HG03432 (cell line): ENCODE results near the gene RALGPS1.

ENCODE experiments used
- ATAC-seq: cut with Tn5 transposase; IDR thresholded peaks from one replicate; pipeline ENCODE4 v1.9.1; 2021; ENCODE audit warnings: mild to moderate bottlenecking, moderate library complexity; ENCODE audit not compliant: unreplicated experiment

Gene RALGPS1

DNA sequence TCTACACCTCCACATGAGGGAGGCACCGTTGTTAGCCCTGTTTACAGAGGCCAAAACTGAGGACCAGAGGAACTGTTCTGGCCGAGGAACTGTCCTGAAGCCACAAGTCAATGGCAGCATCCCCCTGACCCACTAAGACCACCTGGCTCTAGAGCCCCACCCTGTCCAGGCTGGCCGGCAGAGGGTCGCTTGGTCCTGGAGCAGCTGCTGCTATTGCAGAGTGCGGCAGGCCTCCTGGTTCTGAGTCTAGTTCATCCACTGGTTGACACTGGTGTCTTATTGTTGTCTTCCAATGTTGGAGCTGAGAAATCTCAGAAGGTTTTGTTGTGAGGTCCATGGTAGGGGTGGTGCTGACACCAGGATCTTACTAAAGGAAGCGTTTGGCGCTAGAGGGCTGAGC lies 234.4 kb downstream of the RALGPS1 start:
- ATAC-seq: no peak

- no peak for ATAC-seq
Observed at GRCh38 chr9:127149463-127150390, 235.1 kb downstream of the RALGPS1 start.

- no peak for ATAC-seq
Observed at GRCh38 chr9:127153501-127153900, 238.9 kb downstream of the RALGPS1 start.

GRCh38 chr9:127154003-127154389 lies 239.4 kb downstream of the RALGPS1 start:
- no peak for ATAC-seq

- no peak for ATAC-seq
Observed at GRCh38 chr9:127154390-127155191, 240.0 kb downstream of the RALGPS1 start.

DNA sequence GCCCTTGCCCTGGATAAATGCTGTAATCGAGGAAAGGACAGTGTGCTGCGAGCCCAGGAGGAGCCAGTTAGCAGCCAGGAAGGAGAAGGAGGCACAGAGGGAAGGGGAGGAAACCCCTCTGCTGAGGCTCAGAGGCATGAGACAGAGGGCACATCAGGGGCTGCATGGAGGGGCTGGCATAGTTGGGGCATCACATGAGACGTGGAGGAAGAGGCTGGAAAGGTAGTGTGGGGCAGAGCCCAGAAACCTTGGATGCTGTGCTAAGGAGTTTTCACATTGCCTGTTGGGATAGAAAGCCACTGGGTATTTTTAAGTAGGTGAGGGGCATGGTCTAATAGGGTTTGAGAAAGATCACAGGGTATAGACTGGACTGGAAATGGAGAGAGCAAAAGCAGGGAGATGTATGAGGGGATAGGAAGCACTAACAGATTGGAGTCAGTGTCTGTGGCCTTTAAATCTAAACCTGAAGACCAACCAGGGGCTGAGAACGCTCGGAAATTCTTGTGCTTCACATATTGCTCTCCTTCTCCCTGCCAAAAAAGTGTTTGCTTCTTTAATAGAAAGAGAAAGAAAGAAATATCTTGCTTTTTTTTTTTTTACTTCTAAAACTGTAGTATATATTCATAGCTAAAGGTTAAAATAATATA lies 240.9 kb downstream of the RALGPS1 start:
- ATAC-seq: no peak

DNA sequence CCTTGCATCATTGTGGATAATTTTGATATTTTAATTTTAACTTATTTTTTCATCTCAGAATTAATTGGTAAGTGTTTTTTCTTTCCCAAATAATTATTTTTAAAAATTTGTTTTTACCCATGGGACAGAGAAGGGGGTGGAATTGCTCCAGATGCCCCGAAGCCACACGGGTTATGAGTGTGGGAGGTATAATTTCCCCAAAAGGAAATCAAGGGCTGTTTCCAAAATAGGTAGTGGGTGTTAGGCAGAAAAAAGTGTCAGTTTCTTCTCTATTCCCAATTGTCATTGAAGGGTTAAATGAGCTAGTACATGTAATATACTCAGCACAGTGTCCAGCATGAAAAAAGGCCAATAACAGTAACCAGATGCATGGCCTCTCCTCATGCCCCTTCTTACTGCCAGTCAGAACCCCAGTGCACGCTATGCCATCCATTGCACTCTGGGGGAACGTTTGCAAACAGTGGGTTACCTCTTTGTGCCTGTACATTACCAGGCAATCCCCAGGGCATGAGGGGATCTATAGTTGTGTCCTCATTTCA lies 244.3 kb downstream of the RALGPS1 start:
- ATAC-seq: no peak

- ATAC-seq: no peak
Observed at GRCh38 chr9:127159325-127159801, 244.8 kb downstream of the RALGPS1 start.

- no peak for ATAC-seq
Observed at GRCh38 chr9:127159949-127160610, 245.5 kb downstream of the RALGPS1 start.

DNA sequence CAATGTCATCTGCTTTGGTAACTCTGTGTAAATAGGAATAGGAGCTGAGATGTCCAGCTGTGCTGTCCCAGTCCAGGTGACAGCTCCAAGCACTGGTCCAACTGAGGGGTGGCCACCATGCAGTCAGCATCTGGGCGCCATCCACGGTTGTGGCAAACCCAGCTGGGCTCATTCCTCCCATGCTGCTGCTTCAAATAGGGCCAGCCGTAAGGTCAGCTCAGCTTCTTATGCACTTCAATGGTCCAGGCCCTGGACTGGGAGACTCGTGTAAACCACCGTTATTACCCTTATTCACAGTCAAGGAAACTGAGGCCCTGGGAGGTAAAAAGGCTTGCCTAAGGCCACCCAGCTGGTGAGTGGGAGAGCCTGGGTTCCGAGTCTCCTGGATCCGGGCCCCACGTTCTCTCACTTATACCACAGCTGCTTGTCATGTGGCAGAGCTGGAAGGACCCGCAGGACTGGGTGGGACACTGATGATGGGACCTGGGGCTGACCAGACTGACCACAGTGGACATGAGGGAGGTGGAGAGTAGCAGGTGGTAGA lies 246.6 kb downstream of the RALGPS1 start:
- ATAC-seq: no peak

DNA sequence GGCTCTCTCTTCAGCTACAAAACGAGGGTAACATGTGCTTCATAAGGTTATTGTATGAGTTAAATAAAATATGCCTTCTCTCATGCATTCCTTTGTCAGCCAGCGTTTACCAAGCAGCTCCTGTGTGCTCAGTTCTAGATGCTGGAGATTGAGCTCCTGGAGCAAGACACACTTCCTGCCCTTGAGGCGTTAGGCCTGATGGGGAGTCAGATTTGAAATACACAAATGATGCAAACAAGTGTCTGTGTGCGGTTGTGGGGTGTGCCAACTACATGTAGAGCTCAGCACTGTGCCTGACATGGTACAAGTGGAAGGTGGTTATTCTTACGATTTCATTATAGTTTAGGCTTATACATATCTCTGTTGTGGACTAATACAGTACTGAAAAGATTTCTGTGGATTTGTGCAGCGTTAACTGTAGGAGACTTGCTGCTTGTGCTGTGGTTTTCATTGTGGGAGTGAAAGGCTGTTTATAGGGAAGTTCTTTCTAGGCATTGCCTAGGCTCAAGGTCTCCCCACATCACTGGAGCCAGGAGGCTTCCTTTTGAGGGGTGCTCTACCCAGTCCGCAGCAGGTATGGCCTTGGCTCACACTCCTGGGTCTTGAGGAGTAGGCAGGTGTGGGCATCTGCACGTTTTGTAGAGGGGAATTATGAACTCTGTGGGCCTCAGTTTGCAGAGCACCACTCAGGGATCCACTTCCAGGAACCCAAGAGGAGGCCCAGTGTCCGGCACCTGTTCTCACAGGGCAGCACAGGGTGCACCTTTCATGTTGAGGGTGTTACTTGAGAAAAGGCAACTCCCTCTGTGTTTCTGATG lies 247.7 kb downstream of the RALGPS1 start:
- ATAC-seq: no peak

DNA sequence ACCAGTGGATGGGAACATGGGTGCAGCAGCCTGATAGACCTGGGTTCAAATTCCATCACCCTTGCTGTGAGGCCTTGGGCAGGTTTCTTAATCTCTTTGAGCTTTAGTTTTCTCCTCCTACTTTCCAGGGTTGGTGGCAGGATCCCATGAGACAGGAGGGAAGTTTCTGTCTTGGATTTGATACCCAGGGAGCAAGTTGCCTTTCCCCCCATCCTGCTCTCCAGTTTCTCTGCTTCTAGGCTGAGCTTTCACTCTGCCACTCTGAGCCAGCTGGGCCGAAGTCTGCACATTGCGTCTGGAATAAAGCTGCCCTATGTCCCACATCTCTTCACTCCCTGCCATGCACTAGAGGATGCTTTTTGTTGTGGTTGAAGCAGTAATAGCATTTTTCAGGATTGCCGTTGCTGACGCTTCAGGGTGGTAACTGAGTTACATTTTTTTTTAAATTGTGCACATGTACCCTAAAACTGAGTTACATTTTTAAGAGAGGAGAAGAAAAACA lies 248.3 kb downstream of the RALGPS1 start:
- no peak for ATAC-seq

GRCh38 chr9:127163409-127163808 lies 248.8 kb downstream of the RALGPS1 start:
- peak; percentile 34 for ATAC-seq

- ATAC-seq: no peak
Observed at GRCh38 chr9:127165116-127165515, 250.5 kb downstream of the RALGPS1 start.

DNA sequence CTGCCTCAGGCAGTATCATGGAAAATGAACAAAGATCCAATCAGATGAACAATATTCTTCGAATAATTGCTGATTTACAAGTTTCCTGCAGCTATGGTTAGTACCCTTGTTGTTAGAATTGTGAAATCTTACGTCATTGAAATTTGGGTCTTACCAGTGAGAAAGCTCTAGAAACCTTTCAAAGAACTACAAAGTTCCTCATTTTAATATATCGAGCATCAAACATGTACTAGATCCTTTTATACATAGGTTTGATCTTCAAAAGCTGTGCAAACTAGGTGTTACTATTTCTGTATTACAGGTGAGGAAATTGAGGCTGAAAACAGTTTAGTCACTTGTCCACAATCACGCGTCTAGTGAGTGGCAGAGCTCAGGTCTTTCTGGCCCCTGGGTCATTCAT lies 251.5 kb downstream of the RALGPS1 start:
- no peak for ATAC-seq

GRCh38 chr9:127166651-127167524 lies 252.3 kb downstream of the RALGPS1 start:
- peak; percentile 73 for ATAC-seq

- ATAC-seq: no peak
Observed at GRCh38 chr9:127167560-127168326, 253.2 kb downstream of the RALGPS1 start.
